ENCODE measurements around the gene CA7.
A peak's percentile ranks its signal among the peaks of the same experiment; 100 is the strongest.

Gene CA7

DNA sequence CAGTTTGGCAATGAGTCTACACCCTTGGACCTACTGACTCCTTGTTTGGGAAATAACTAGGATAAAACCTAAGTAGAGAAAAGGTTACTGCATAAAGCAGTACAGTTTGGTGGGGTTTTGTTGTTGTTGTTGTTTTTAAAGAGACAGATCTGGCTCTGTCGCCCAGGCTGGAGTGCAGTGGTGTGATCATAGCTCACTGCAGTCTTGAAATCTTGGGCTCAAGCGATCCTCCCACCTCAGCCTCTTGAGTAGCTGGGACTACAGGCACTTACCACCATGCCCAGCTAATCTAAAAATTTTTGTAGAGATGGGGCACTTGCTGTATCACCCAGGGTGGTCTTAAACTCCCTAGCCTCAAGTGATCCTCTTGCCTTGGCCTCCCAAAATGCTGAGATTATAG lies 37.3 kb downstream of the CA7 start:
- Histone ChIP-seq H3K4me1 (ENCODE audit: control insufficient read depth in 1 of 2, insufficient read depth in 1 of 2, low read depth in 1 of 2, low read length in 1 of 2) (peaks cover 20% of the 10 kb centered on the region in 2 experiments), H3K9me3 (no peaks in the 10 kb centered on the region), H3K36me3 (peaks cover 11% of the 10 kb centered on the region), H3K27me3 (peaks cover 16% of the 10 kb centered on the region), H3K4me3 (ENCODE audit: low read depth in 1 of 2, low read length in 1 of 2) (peak overlapping the region in 1 of 2 experiments; percentile 86), H3K27ac (no peak overlapping the region)
- TF ChIP-seq, protein P1, sequence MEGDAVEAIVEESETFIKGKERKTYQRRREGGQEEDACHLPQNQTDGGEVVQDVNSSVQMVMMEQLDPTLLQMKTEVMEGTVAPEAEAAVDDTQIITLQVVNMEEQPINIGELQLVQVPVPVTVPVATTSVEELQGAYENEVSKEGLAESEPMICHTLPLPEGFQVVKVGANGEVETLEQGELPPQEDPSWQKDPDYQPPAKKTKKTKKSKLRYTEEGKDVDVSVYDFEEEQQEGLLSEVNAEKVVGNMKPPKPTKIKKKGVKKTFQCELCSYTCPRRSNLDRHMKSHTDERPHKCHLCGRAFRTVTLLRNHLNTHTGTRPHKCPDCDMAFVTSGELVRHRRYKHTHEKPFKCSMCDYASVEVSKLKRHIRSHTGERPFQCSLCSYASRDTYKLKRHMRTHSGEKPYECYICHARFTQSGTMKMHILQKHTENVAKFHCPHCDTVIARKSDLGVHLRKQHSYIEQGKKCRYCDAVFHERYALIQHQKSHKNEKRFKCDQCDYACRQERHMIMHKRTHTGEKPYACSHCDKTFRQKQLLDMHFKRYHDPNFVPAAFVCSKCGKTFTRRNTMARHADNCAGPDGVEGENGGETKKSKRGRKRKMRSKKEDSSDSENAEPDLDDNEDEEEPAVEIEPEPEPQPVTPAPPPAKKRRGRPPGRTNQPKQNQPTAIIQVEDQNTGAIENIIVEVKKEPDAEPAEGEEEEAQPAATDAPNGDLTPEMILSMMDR (IDR thresholded peaks at IDR 0.05) = no peak

DNA sequence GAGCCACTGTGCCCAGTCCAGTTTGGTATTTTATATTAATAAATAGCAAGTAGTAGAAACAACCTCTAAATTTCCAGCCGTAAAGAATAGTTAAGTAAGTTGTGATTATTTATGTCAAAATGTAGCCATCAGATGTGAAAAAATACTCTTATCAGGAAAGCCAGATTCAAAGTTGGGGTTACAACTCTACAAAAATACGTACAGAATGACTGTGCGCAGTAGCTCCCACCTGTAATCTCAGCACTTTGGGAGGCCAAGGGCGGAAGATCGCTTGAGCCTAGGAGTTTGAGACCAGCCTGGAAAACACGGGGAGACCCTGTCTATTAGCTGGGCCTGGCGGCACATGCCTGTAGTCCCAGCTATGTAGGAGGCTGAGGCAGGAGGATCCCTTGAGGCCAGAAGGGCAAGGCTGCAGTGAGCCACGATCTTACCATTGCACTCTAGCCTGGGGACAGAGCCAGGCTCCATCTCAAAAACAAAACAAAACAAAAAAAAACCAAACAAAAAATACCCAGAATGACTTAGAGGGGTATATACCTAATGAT lies 37.8 kb downstream of the CA7 start:
- no peaks in the 10 kb centered on the region for H3K9me3 ChIP-seq
- TF ChIP-seq, protein P1 (IDR thresholded peaks at IDR 0.05) = no peak
- H3K27me3 ChIP-seq = peaks cover 16% of the 10 kb centered on the region
- H3K36me3 ChIP-seq = peaks cover 11% of the 10 kb centered on the region
- H3K27ac ChIP-seq = no peak overlapping the region
- peaks cover 20% of the 10 kb centered on the region in 2 experiments for H3K4me1 ChIP-seq (ENCODE audit: control insufficient read depth in 1 of 2, insufficient read depth in 1 of 2, low read depth in 1 of 2, low read length in 1 of 2)
- no peak overlapping the region for H3K4me3 ChIP-seq (ENCODE audit: low read depth in 1 of 2, low read length in 1 of 2)

DNA sequence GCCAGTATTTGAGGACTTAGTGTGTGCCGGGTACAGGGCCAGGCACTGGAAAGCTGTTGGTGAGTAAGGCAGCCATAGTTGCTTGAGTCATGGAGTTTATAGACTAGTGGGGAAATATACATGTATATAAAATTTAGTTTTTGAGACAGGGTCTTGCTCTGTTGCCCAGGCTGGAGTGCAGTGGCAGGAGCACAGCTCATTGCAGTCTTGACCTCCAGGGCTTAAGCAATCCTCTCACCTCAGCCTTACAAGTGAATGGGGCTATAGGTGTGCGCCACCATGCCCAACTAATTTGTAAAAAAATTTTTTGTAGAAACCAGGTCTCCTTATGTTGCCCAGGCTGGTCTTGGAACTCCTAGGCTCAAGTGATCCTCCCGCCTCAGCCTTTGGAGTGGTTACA lies 38.5 kb downstream of the CA7 start:
- H3K27ac ChIP-seq = no peak overlapping the region
- peaks cover 20% of the 10 kb centered on the region in 2 experiments for H3K4me1 ChIP-seq (ENCODE audit: control insufficient read depth in 1 of 2, insufficient read depth in 1 of 2, low read depth in 1 of 2, low read length in 1 of 2)
- H3K36me3 ChIP-seq = peaks cover 11% of the 10 kb centered on the region
- H3K9me3 ChIP-seq = no peaks in the 10 kb centered on the region
- TF ChIP-seq, protein P1 (IDR thresholded peaks at IDR 0.05) = no peak
- no peak overlapping the region for H3K4me3 ChIP-seq (ENCODE audit: low read depth in 1 of 2, low read length in 1 of 2)
- peaks cover 16% of the 10 kb centered on the region for H3K27me3 ChIP-seq

GRCh38 chr16:66885491-66885890 lies 41.3 kb downstream of the CA7 start:
- no peak overlapping the region for H3K4me3 ChIP-seq (ENCODE audit: low read depth in 1 of 2, low read length in 1 of 2)
- TF ChIP-seq, protein P1 (IDR thresholded peaks at IDR 0.05) = no peak

GRCh38 chr16:66886321-66886720 lies 42.1 kb downstream of the CA7 start:
- no peak overlapping the region for H3K4me3 ChIP-seq (ENCODE audit: low read depth in 1 of 2, low read length in 1 of 2)
- no peaks in the 10 kb centered on the region for H3K9me3 ChIP-seq
- H3K27me3 ChIP-seq = peaks cover 7% of the 10 kb centered on the region
- H3K36me3 ChIP-seq = peaks cover 11% of the 10 kb centered on the region
- TF ChIP-seq, protein P1 (IDR thresholded peaks at IDR 0.05) = no peak
- H3K27ac ChIP-seq = no peak overlapping the region
- no peaks in the 10 kb centered on the region for H3K4me1 ChIP-seq (ENCODE audit: control insufficient read depth in 1 of 2, insufficient read depth in 1 of 2, low read depth in 1 of 2, low read length in 1 of 2)

More at GRCh38 chr16:66885491-66885890, 41.3 kb downstream of the CA7 start:
- Histone ChIP-seq H3K4me1 (ENCODE audit: control insufficient read depth in 1 of 2, insufficient read depth in 1 of 2, low read depth in 1 of 2, low read length in 1 of 2) (peaks cover 7% of the 10 kb centered on the region in 2 experiments), H3K27me3 (peaks cover 15% of the 10 kb centered on the region), H3K9me3 (no peaks in the 10 kb centered on the region), H3K27ac (no peak overlapping the region), H3K36me3 (peaks cover 11% of the 10 kb centered on the region)
